ENCODE measurements around the gene OR4A16.

The OR4A16 gene

GRCh38 chr11:55342901-55343300, at the start of gene OR4A16:
Gene OR4A16, plus strand, starts transcription at chr11:55343201. Its CDS starts 0 bp downstream, at chr11:55343201.
- no peak for TF ChIP-seq SP1 (IDR thresholded peaks at IDR 0.05)
- no peak for TF ChIP-seq NFRKB (IDR thresholded peaks at IDR 0.05)
- TF ChIP-seq FOXA1 (IDR thresholded peaks at IDR 0.05) = no peak
- no peak for TF ChIP-seq TARDBP (IDR thresholded peaks at IDR 0.05)
- no peak for TF ChIP-seq ZNF384 (IDR thresholded peaks at IDR 0.05)
- TF ChIP-seq FOXM1 (IDR thresholded peaks at IDR 0.05; ENCODE audit: borderline replicate concordance) = no peak
- TF ChIP-seq CTBP1 (IDR thresholded peaks at IDR 0.05; ENCODE audit: borderline replicate concordance) = no peak
- no peak for TF ChIP-seq LEF1 (IDR thresholded peaks at IDR 0.05; ENCODE audit: borderline replicate concordance)
- ChIA-PET POLR2A (no interaction called here), CTCF (no interaction called here)
- DNase-seq (ENCODE audit: extremely low spot score) = no peak

- TF ChIP-seq L3MBTL2 (conservative IDR thresholded peaks at IDR 0.05) = no peak
- TF ChIP-seq ZNF384 (IDR thresholded peaks at IDR 0.05) = no peak
- TF ChIP-seq ARNT (IDR thresholded peaks at IDR 0.05) = no peak
- TF ChIP-seq FOXK2 (IDR thresholded peaks at IDR 0.05) = no peak
- no peak for TF ChIP-seq ELF4 (IDR thresholded peaks at IDR 0.05)
- no peak for TF ChIP-seq SP1 (IDR thresholded peaks at IDR 0.05)
- TF ChIP-seq TARDBP (IDR thresholded peaks at IDR 0.05) = no peak
- no peak for TF ChIP-seq BHLHE40 (IDR thresholded peaks at IDR 0.05; ENCODE audit: borderline replicate concordance)
- TF ChIP-seq FOXA1 (IDR thresholded peaks at IDR 0.05) = no peak
- TF ChIP-seq SUZ12 (IDR thresholded peaks at IDR 0.05) = no peak
- TF ChIP-seq CTBP1 (IDR thresholded peaks at IDR 0.05; ENCODE audit: borderline replicate concordance) = no peak
- no peak for TF ChIP-seq FOXM1 (IDR thresholded peaks at IDR 0.05; ENCODE audit: borderline replicate concordance)
- ChIA-PET CTCF (no interaction called here), POLR2A (no interaction called here)
- DNase-seq (ENCODE audit: extremely low spot score) = no peak
Measured at GRCh38 chr11:55324500-55324899, 18.5 kb upstream of the OR4A16 start.

GRCh38 chr11:55345306-55345705, 2.3 kb downstream of the OR4A16 start:
- DNase-seq (ENCODE audit: extremely low spot score) = no peak
- ChIA-PET CTCF (no interaction called here), POLR2A (no interaction called here)
- TF ChIP-seq FOXK2 (IDR thresholded peaks at IDR 0.05) = no peak
- no peak for TF ChIP-seq SUZ12 (IDR thresholded peaks at IDR 0.05)
- no peak for TF ChIP-seq HDGF (IDR thresholded peaks at IDR 0.05; ENCODE audit: borderline replicate concordance)
- no peak for TF ChIP-seq ARNT (IDR thresholded peaks at IDR 0.05)
- TF ChIP-seq NFRKB (IDR thresholded peaks at IDR 0.05) = no peak
- TF ChIP-seq TARDBP (IDR thresholded peaks at IDR 0.05) = no peak
- no peak for TF ChIP-seq BHLHE40 (IDR thresholded peaks at IDR 0.05; ENCODE audit: borderline replicate concordance)
- no peak for TF ChIP-seq PKNOX1 (IDR thresholded peaks at IDR 0.05)
- no peak for TF ChIP-seq L3MBTL2 (conservative IDR thresholded peaks at IDR 0.05)
- no peak for TF ChIP-seq SP1 (IDR thresholded peaks at IDR 0.05)
- TF ChIP-seq ELF4 (IDR thresholded peaks at IDR 0.05) = no peak
- TF ChIP-seq LEF1 (IDR thresholded peaks at IDR 0.05; ENCODE audit: borderline replicate concordance) = no peak
- no peak for TF ChIP-seq CTBP1 (IDR thresholded peaks at IDR 0.05; ENCODE audit: borderline replicate concordance)

GRCh38 chr11:55349032-55349431, 6.0 kb downstream of the OR4A16 start:
- no peak for DNase-seq (ENCODE audit: extremely low spot score)
- no peak for TF ChIP-seq L3MBTL2 (conservative IDR thresholded peaks at IDR 0.05)
- TF ChIP-seq BHLHE40 (IDR thresholded peaks at IDR 0.05; ENCODE audit: borderline replicate concordance) = no peak
- no peak for TF ChIP-seq ZNF384 (IDR thresholded peaks at IDR 0.05)
- TF ChIP-seq ELF4 (IDR thresholded peaks at IDR 0.05) = no peak
- TF ChIP-seq NFRKB (IDR thresholded peaks at IDR 0.05) = no peak
- no peak for TF ChIP-seq SP1 (IDR thresholded peaks at IDR 0.05)
- no peak for TF ChIP-seq ARNT (IDR thresholded peaks at IDR 0.05)
- no peak for TF ChIP-seq SUZ12 (IDR thresholded peaks at IDR 0.05)
- TF ChIP-seq TARDBP (IDR thresholded peaks at IDR 0.05) = no peak
- TF ChIP-seq FOXM1 (IDR thresholded peaks at IDR 0.05; ENCODE audit: borderline replicate concordance) = no peak
- TF ChIP-seq LEF1 (IDR thresholded peaks at IDR 0.05; ENCODE audit: borderline replicate concordance) = no peak
- no peak for TF ChIP-seq HDGF (IDR thresholded peaks at IDR 0.05; ENCODE audit: borderline replicate concordance)
- no peak for TF ChIP-seq FOXA1 (IDR thresholded peaks at IDR 0.05)
- CTCF ChIA-PET = no interaction called here
- POLR2A ChIA-PET = no interaction called here

- POLR2A ChIA-PET = no interaction called here
- CTCF ChIA-PET = no interaction called here
- no peak for DNase-seq (ENCODE audit: extremely low spot score)
- TF ChIP-seq FOXA1 (IDR thresholded peaks at IDR 0.05) (no peak), CTBP1 (IDR thresholded peaks at IDR 0.05; ENCODE audit: borderline replicate concordance) (no peak), ZNF384 (IDR thresholded peaks at IDR 0.05) (no peak), HDGF (IDR thresholded peaks at IDR 0.05; ENCODE audit: borderline replicate concordance) (no peak), TARDBP (IDR thresholded peaks at IDR 0.05) (no peak), SP1 (IDR thresholded peaks at IDR 0.05) (no peak), LEF1 (IDR thresholded peaks at IDR 0.05; ENCODE audit: borderline replicate concordance) (no peak), ARNT (IDR thresholded peaks at IDR 0.05) (no peak), ELF4 (IDR thresholded peaks at IDR 0.05) (no peak), PKNOX1 (IDR thresholded peaks at IDR 0.05) (no peak), NFRKB (IDR thresholded peaks at IDR 0.05) (no peak), FOXK2 (IDR thresholded peaks at IDR 0.05) (no peak), FOXM1 (IDR thresholded peaks at IDR 0.05; ENCODE audit: borderline replicate concordance) (no peak), L3MBTL2 (conservative IDR thresholded peaks at IDR 0.05) (no peak), BHLHE40 (IDR thresholded peaks at IDR 0.05; ENCODE audit: borderline replicate concordance) (no peak), SUZ12 (IDR thresholded peaks at IDR 0.05) (no peak)
Measured at GRCh38 chr11:55357560-55358184, 14.7 kb downstream of the OR4A16 start.

- ChIA-PET POLR2A (no interaction called here), CTCF (no interaction called here)
- no peak for DNase-seq (ENCODE audit: extremely low spot score)
- TF ChIP-seq CTBP1 (IDR thresholded peaks at IDR 0.05; ENCODE audit: borderline replicate concordance) = no peak
Measured at GRCh38 chr11:55367674-55368073, 24.7 kb downstream of the OR4A16 start, which contains the start of gene OR4A15. Gene OR4A15, plus strand, starts transcription at chr11:55367974. Its CDS starts 0 bp downstream, at chr11:55367974.

All from HEK293T (cell line).